PC-3 (cell line): ENCODE results near the gene SPATA7. TPM values are rescaled to one million over a fixed set of nuclear protein-coding genes. Genes with fewer than 3 reads are reported as not detected.

ENCODE experiments used
- ATAC-seq: fragments of 200-7000 bp; cut with Tn5 transposase; 2 replicates; pipeline ENCODE4 v1.9.1; 2020; ENCODE audit warnings: mild to moderate bottlenecking, moderate library complexity
- BruUV-seq: library from RNA; stranded (reverse); fragments of 400-500 nt; replicated peaks from 2 replicates; lab custom pipeline; 2021; lab: Mats Ljungman, UMichigan
- CTCF ChIA-PET: fragments of 300-600 bp; sonication (Branson Sonifier 250); formaldehyde crosslinking; loops from one replicate; lab custom pipeline; 2022; ENCODE audit warnings: antibody characterized with exemption; lab: Charles Lee
- POLR2A ChIA-PET: fragments of 300-600 bp; sonication (Branson Sonifier 250); formaldehyde crosslinking; loops from one replicate; lab custom pipeline; 2022; ENCODE audit warnings: antibody characterized with exemption; ENCODE audit not compliant: unreplicated experiment; lab: Charles Lee
- DNase-seq: peaks from one replicate; pipeline ENCODE4 v3.0.0-alpha.2; 2015
- H2AFZ ChIP-seq: fragments of 300-600 bp; sonication (generic); 2 replicates; pipeline ENCODE4 v1.6.0; 2016; ENCODE audit warnings: antibody characterized with exemption, low read length
- H3F3A ChIP-seq: fragments of 300-600 bp; sonication (generic); one replicate; pipeline ENCODE4 v1.6.0; 2017; ENCODE audit warnings: antibody characterized with exemption, low read length, control low read depth, mild to moderate bottlenecking; ENCODE audit not compliant: unreplicated experiment
- H3K27ac ChIP-seq: fragments of 300-600 bp; sonication (generic); 2 replicates; pipeline ENCODE4 v1.5.1; 2016; ENCODE audit warnings: mild to moderate bottlenecking, low read length
- H3K27me3 ChIP-seq: fragments of 300-600 bp; sonication (generic); 2 replicates; pipeline ENCODE4 v1.6.1; 2016; ENCODE audit warnings: low read length, mixed read lengths
- H3K36me3 ChIP-seq: fragments of 300-600 bp; sonication (generic); 2 replicates; pipeline ENCODE4 v1.6.1; 2016; ENCODE audit warnings: low read depth, mixed run types, low read length, mixed read lengths
- H3K4me1 ChIP-seq: fragments of 300-600 bp; sonication (generic); 2 replicates; pipeline ENCODE4 v1.5.1; 2016; ENCODE audit warnings: low read length; ENCODE audit not compliant: insufficient read depth
- H3K4me2 ChIP-seq: fragments of 300-600 bp; sonication (generic); 2 replicates; pipeline ENCODE4 v1.6.0; 2016; ENCODE audit warnings: low read length
- H3K4me3 ChIP-seq: fragments of 300-600 bp; sonication (generic); 2 replicates; pipeline ENCODE4 v1.5.1; 2016; ENCODE audit warnings: mild to moderate bottlenecking, low read length, mixed read lengths
- H3K79me2 ChIP-seq: fragments of 300-600 bp; sonication (generic); 2 replicates; pipeline ENCODE4 v1.6.1; 2017; ENCODE audit warnings: low read length, mixed read lengths
- H3K9ac ChIP-seq: fragments of 300-600 bp; sonication (generic); 2 replicates; pipeline ENCODE4 v1.6.0; 2016; ENCODE audit warnings: mild to moderate bottlenecking, low read length
- H3K9me2 ChIP-seq: fragments of 300-600 bp; sonication (generic); replicated peaks from 2 replicates; pipeline ENCODE4 v1.6.1; 2016; ENCODE audit warnings: mixed run types, low read length, mixed read lengths
- H3K9me3 ChIP-seq: fragments of 300-600 bp; sonication (generic); 2 replicates; pipeline ENCODE4 v1.6.1; 2016; ENCODE audit warnings: low read length, mixed read lengths
- H4K20me1 ChIP-seq: fragments of 300-600 bp; sonication (generic); 2 replicates; pipeline ENCODE4 v1.6.1; 2016; ENCODE audit warnings: low read length, mixed read lengths
- EZH2 ChIP-seq: fragments of 300-600 bp; sonication (generic); IDR thresholded peaks from one replicate; pipeline ENCODE4 v1.6.1; 2017; ENCODE audit warnings: antibody characterized with exemption, mild to moderate bottlenecking, low read length; ENCODE audit not compliant: unreplicated experiment
- EZH2phosphoT487 ChIP-seq: fragments of 300-600 bp; sonication (generic); IDR thresholded peaks from 2 replicates; pipeline ENCODE4 v1.6.1; 2018; ENCODE audit warnings: mild to moderate bottlenecking, antibody characterized with exemption, low read length, borderline replicate concordance
- intact Hi-C: fragments of 100-400 bp; cut with micrococcal nuclease; formaldehyde crosslinking; loops from 2 replicates; pipeline ENCODE4 v1.9.0; 2023
- total RNA-seq: library from RNA; depleted of rRNA; stranded (reverse); fragments of >200 nt; gene quantifications from 2 replicates; pipeline ENCODE4 v1.2.3, GENCODE V29; 2014
- TF ChIP-seq, protein P1 (sequence below): fragments of 300-600 bp; sonication (generic); conservative IDR thresholded peaks from 2 replicates; pipeline ENCODE4 v1.5.1; 2017; ENCODE audit warnings: antibody characterized with exemption, low read depth, mild to moderate bottlenecking, low read length

SPATA7 gene
- total RNA-seq, 1 experiment from 2014 or later = 2.8 TPM

DNA sequence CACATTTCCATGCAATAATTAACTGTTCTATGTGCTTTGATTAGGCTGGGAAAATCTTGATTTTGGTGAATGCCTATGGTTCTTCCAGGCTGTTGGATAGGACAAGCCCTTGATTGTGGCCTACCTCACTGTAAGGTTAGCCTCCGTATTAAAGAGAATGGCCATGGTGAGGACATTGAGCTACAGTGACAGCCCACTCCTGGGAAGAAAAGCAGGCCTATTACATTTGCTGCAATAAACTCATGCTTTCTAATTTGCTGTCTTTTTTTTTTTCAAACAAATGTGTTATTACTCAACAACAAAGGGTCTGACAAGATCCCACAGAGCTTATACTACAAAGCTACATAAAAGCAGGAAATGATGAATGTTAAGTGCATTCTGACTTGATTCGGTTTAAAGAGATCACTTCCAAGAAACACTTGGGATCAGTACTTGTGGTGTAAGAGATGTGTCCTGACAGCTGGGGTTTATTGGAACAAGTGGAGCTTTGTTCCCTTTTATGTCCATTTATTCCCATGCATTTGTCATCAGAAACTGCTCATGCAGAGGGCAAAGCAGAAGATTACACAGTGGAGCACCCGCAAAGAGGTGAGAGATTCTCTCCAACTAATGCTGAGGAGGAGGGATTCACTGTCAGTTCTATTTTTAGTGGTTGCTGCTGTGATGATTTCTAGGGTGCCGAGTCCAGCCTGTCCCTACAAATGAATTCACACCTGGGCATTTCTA, 33.3 kb upstream of the SPATA7 start:
- peak; percentile 88 for ATAC-seq
- TF ChIP-seq EZH2 = no peak
- peak; percentile 81 for DNase-seq

DNA sequence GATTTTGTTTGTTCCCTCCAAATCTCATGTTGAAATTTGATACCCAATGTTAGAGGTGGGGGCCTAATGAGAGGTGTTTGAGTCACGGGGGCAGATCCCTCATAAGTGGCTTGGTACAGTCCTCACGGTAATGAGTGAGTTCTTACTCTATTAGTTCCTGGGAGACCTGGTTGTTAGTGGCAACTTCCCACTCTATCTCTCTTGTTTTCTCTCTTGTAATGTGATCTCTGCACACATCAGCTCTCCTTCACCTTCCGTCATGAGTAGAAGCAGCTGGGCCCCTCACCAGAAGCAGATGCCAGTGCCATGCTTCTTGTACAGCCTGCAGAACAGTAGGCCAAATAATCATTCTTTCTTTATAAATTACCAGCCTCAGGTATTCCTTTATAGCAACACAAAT, 32.8 kb upstream of the SPATA7 start:
- Histone ChIP-seq H3K27me3 (no peaks in the 10 kb centered on the region), H3K4me2 (peak overlapping the region; percentile 59), H3K9me3 (no peaks in the 10 kb centered on the region), H3K36me3 (no peaks in the 10 kb centered on the region), H3K79me2 (no peaks in the 10 kb centered on the region), H3K9ac (peak overlapping the region; percentile 50), H3F3A (no peaks in the 10 kb centered on the region), H3K4me3 (no peak overlapping the region), H3K4me1 (peaks cover 34% of the 10 kb centered on the region), H4K20me1 (no peaks in the 10 kb centered on the region), H2AFZ (peak overlapping the region; percentile 23), H3K27ac (peak overlapping the region; percentile 92), H3K9me2 (no peaks in the 10 kb centered on the region)
- TF ChIP-seq, protein P1, sequence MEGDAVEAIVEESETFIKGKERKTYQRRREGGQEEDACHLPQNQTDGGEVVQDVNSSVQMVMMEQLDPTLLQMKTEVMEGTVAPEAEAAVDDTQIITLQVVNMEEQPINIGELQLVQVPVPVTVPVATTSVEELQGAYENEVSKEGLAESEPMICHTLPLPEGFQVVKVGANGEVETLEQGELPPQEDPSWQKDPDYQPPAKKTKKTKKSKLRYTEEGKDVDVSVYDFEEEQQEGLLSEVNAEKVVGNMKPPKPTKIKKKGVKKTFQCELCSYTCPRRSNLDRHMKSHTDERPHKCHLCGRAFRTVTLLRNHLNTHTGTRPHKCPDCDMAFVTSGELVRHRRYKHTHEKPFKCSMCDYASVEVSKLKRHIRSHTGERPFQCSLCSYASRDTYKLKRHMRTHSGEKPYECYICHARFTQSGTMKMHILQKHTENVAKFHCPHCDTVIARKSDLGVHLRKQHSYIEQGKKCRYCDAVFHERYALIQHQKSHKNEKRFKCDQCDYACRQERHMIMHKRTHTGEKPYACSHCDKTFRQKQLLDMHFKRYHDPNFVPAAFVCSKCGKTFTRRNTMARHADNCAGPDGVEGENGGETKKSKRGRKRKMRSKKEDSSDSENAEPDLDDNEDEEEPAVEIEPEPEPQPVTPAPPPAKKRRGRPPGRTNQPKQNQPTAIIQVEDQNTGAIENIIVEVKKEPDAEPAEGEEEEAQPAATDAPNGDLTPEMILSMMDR = no peak
- TF ChIP-seq EZH2 (no peak), EZH2phosphoT487 (no peak)
- CTCF ChIA-PET = interaction anchor here (1.3 to 1.9 kb wide), 2 partner anchors 28 to 163 kb away, joined by 7 to 9 read pairs; no protein-coding TSS in a partner anchor
- intact Hi-C loops = no loop called here
- POLR2A ChIA-PET = no interaction called here
- DNase-seq = peak; percentile 57
- peak; percentile 71 for ATAC-seq
- no TSS peak for BruUV-seq

More for the DNA sequence above, 33.3 kb upstream of the SPATA7 start:
- Histone ChIP-seq H3F3A (no peaks in the 10 kb centered on the region), H3K4me1 (peaks cover 38% of the 10 kb centered on the region), H2AFZ (peak overlapping the region; percentile 23), H3K4me3 (no peak overlapping the region), H3K27me3 (no peaks in the 10 kb centered on the region), H4K20me1 (no peaks in the 10 kb centered on the region), H3K9me3 (no peaks in the 10 kb centered on the region), H3K9ac (peak overlapping the region; percentile 58), H3K9me2 (no peaks in the 10 kb centered on the region), H3K27ac (peak overlapping the region; percentile 92), H3K36me3 (no peaks in the 10 kb centered on the region), H3K4me2 (peak overlapping the region; percentile 59), H3K79me2 (no peaks in the 10 kb centered on the region)
- no TSS peak for BruUV-seq
- ChIA-PET CTCF (interaction anchor here (1.3 to 1.9 kb wide), 2 partner anchors 28 to 163 kb away, joined by 7 to 9 read pairs; no protein-coding TSS in a partner anchor), POLR2A (interaction anchor here (0.7 kb wide), 1 partner anchor 163 kb away, joined by 4 read pairs; no protein-coding TSS in a partner anchor)
- intact Hi-C loops = no loop called here

DNA sequence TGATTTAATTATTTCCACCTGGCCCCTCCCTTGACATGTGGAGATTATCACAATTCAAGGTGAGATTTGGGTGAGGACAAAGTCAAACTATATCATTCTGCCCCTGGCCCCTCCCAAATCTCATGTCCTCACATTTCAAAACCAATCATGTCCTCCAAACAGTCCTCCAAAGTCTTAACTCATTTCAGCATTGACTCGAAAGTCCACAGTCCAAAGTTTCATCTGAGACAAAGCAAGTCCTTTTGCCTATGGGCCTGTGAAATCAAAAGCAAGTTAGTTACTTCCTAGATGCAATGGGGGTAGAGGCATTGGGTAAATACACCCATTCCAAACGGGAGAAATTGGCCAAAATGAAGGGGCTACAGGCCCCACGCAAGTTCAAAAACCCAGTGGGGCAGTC, 31.1 kb upstream of the SPATA7 start:
- no peaks in the 10 kb centered on the region for H3K27me3 ChIP-seq
- POLR2A ChIA-PET = no interaction called here
- peaks cover 28% of the 10 kb centered on the region for H3K4me1 ChIP-seq
- no peak overlapping the region for H3K4me2 ChIP-seq
- CTCF ChIA-PET = no interaction called here
- H3K9me2 ChIP-seq = no peaks in the 10 kb centered on the region
- ATAC-seq (no peak), DNase-seq (no peak)
- intact Hi-C loops = no loop called here
- TF ChIP-seq EZH2 = no peak
- TF ChIP-seq, protein P1 = no peak
- TF ChIP-seq EZH2phosphoT487 = no peak
- BruUV-seq = no TSS peak
- no peaks in the 10 kb centered on the region for H3K79me2 ChIP-seq
- no peaks in the 10 kb centered on the region for H3F3A ChIP-seq
- H3K9me3 ChIP-seq = no peaks in the 10 kb centered on the region
- no peaks in the 10 kb centered on the region for H4K20me1 ChIP-seq
- H2AFZ ChIP-seq = no peak overlapping the region
- no peaks in the 10 kb centered on the region for H3K36me3 ChIP-seq
- no peak overlapping the region for H3K27ac ChIP-seq
- H3K9ac ChIP-seq = no peak overlapping the region
- H3K4me3 ChIP-seq = no peak overlapping the region
